A549 (cell line): ENCODE results near the gene FOSL2. TPM values are rescaled to one million over a fixed set of nuclear protein-coding genes. Genes with fewer than 3 reads are reported as not detected.

Experiments
- ATAC-seq, 2 experiments: fragments of 200-7000 bp in 1 of 2; fragments of >200 bp in 1 of 2; cut with Nextera tagmentation in 1 of 2; cut with Tn5 transposase in 1 of 2; 3 replicates each; pipeline versions ENCODE4 v1.8.0 to v1.9.1; 2018 to 2020; ENCODE audit warnings: mild to moderate bottlenecking in 1 of 2, moderate library complexity in 1 of 2
- CTCF ChIA-PET: fragments of 300-600 bp; sonication (Branson Sonifier 250); formaldehyde crosslinking; extraction: SDS; loops from one replicate; lab custom pipeline; 2021; ENCODE audit warnings: antibody characterized with exemption, inconsistent platforms; lab: Yijun Ruan, JAX
- POLR2A ChIA-PET: fragments of 350-600 bp; formaldehyde crosslinking; extraction: SDS; loops from one replicate; lab custom pipeline; 2021; ENCODE audit warnings: antibody characterized with exemption, inconsistent platforms; lab: Yijun Ruan, JAX
- DNase-seq, 2 experiments: peaks; one replicate each; pipeline versions ENCODE4 v3.0.0 to v3.0.0-alpha.2; 2011 to 2016; ENCODE audit warnings: low read depth in 1 of 2, low spot score in 1 of 2
- FAIRE-seq: peaks from 2 replicates; lab custom pipeline; 2011; peaks lifted over from hg19 to GRCh38; lab: Jason Lieb, UNC
- H3K27ac ChIP-seq, 2 experiments: fragments of >200 bp; sonication (Bioruptor Twin); formaldehyde crosslinking; 3 replicates each; pipeline ENCODE4 v1.5.1; 2016 to 2017
- H3K4me1 ChIP-seq: fragments of >200 bp; sonication (Bioruptor Twin); formaldehyde crosslinking; 3 replicates; pipeline ENCODE4 v1.6.1; 2016
- H3K4me2 ChIP-seq: fragments of >200 bp; sonication (Bioruptor Twin); formaldehyde crosslinking; 3 replicates; pipeline ENCODE4 v1.6.1; 2016
- H3K4me3 ChIP-seq: fragments of >200 bp; sonication (Bioruptor Twin); formaldehyde crosslinking; 3 replicates; pipeline ENCODE4 v1.5.1; 2016
- H3K9me3 ChIP-seq: fragments of >200 bp; sonication (Bioruptor Twin); formaldehyde crosslinking; 3 replicates; pipeline ENCODE4 v1.6.1; 2016
- ATOH8 ChIP-seq: fragments of 250-450 bp; sonication (Bioruptor Pico); IDR thresholded peaks from 2 replicates; pipeline ENCODE4 v1.5.0; 2020; ENCODE audit warnings: low read depth, mild to moderate bottlenecking, moderate library complexity
- CEBPB ChIP-seq, 2 experiments: fragments of >200 bp in 1 of 2; sonication (Bioruptor Twin) in 1 of 2; formaldehyde crosslinking in 1 of 2; IDR thresholded peaks; 2 replicates each; pipeline ENCODE4 v1.6.1; 2012 to 2016
- CTCF ChIP-seq: fragments of >200 bp; sonication (Bioruptor Twin); formaldehyde crosslinking; IDR thresholded peaks from 3 replicates; pipeline ENCODE4 v1.5.1; 2016
- EHF ChIP-seq: fragments of 250-450 bp; sonication (Bioruptor Pico); IDR thresholded peaks from 2 replicates; pipeline ENCODE4 v1.5.0; 2020; ENCODE audit warnings: mild to moderate bottlenecking
- EP300 ChIP-seq, 2 experiments: fragments of >200 bp; sonication (Bioruptor Twin); formaldehyde crosslinking; IDR thresholded peaks; 2 replicates in 1 of 2; 3 replicates in 1 of 2; pipeline ENCODE4 v1.6.1; 2016 to 2017
- FOSB ChIP-seq: fragments of 250-450 bp; sonication (Bioruptor Pico); IDR thresholded peaks from 2 replicates; pipeline ENCODE4 v1.5.0; 2020; ENCODE audit warnings: mild to moderate bottlenecking, moderate library complexity
- HMGXB4 ChIP-seq: fragments of 250-450 bp; sonication (Bioruptor Pico); IDR thresholded peaks from 2 replicates; pipeline ENCODE4 v1.5.0; 2021; ENCODE audit warnings: mild to moderate bottlenecking, moderate library complexity, borderline replicate concordance
- HOXB5 ChIP-seq: fragments of 250-450 bp; sonication (Bioruptor Pico); IDR thresholded peaks from 2 replicates; pipeline ENCODE4 v1.5.0; 2020; ENCODE audit warnings: mild to moderate bottlenecking, moderate library complexity
- JUN ChIP-seq, 2 experiments: fragments of >200 bp; sonication (Bioruptor Twin); formaldehyde crosslinking; IDR thresholded peaks; 2 replicates in 1 of 2; 3 replicates in 1 of 2; pipeline ENCODE4 v1.6.1; 2016 to 2017
- MAFK ChIP-seq: fragments of 450-650 bp; IDR thresholded peaks from 2 replicates; pipeline ENCODE4 v1.6.1; 2014; ENCODE audit not compliant: partially characterized antibody
- PBX3 ChIP-seq: IDR thresholded peaks from 2 replicates; pipeline ENCODE4 v1.6.1; 2012
- RAD21 ChIP-seq, 2 experiments: fragments of >200 bp in 1 of 2; sonication (Bioruptor Twin) in 1 of 2; formaldehyde crosslinking in 1 of 2; IDR thresholded peaks in 1 of 2; conservative IDR thresholded peaks in 1 of 2; 2 replicates in 1 of 2; 3 replicates in 1 of 2; pipeline ENCODE4 v1.6.1; 2012 to 2018; ENCODE audit warnings: inconsistent platforms in 1 of 2
- REST ChIP-seq: fragments of 200-600 bp; sonication (generic); IDR thresholded peaks from 2 replicates; pipeline ENCODE4 v1.6.1; 2016; ENCODE audit warnings: antibody characterized with exemption, mild to moderate bottlenecking, moderate library complexity
- SMC3 ChIP-seq: fragments of >200 bp; sonication (Bioruptor Twin); formaldehyde crosslinking; IDR thresholded peaks from 3 replicates; pipeline ENCODE4 v1.6.1; 2018; ENCODE audit warnings: inconsistent platforms
- SREBF2 ChIP-seq: fragments of 450-650 bp; IDR thresholded peaks from 2 replicates; pipeline ENCODE4 v1.6.1; 2014; ENCODE audit warnings: mild to moderate bottlenecking, moderate library complexity
- TFCP2L1 ChIP-seq: fragments of 250-450 bp; sonication (Bioruptor Pico); IDR thresholded peaks from 2 replicates; pipeline ENCODE4 v1.5.0; 2021; ENCODE audit warnings: mild to moderate bottlenecking
- TP53 ChIP-seq: fragments of 250-450 bp; sonication (Bioruptor Pico); IDR thresholded peaks from 2 replicates; pipeline ENCODE4 v1.5.0; 2021; ENCODE audit warnings: mild to moderate bottlenecking, moderate library complexity
- ZC3H11A ChIP-seq: fragments of 450-650 bp; IDR thresholded peaks from 2 replicates; pipeline ENCODE4 v1.6.1; 2014; ENCODE audit warnings: antibody characterized with exemption, mild to moderate bottlenecking
- WGBS: methylation state at CpG from one replicate; pipeline ENCODE4 v1.1.6; 2017; ENCODE audit errors: missing lambda C conversion rate; 5-methylcytosine and 5-hydroxymethylcytosine counted together
- polyA plus RNA-seq, 4 experiments: library from polyadenylated mRNA; depleted of rRNA in 3 of 4; stranded (reverse); fragments of >200 nt; fragmentation: RNase III in 1 of 4; extraction: RNeasy Plus Mini Kit Qiagen cat#74134 plus additional on column Dnase treatment in 1 of 4; gene quantifications; 2 replicates in 3 of 4; 3 replicates in 1 of 4; pipeline ENCODE4 v1.2.3, GENCODE V29; 2011 to 2017

Gene FOSL2
- polyA plus RNA-seq, 2 of the 4 experiments (the other 2 are of a cell fraction): 45.7 to 73.4 TPM

- no peak for TF ChIP-seq PBX3
- TF ChIP-seq FOSB (CRISPR knock-in tag): no peak
- TF ChIP-seq TP53 (CRISPR knock-in tag): no peak
These were observed 13.7 kb upstream of the FOSL2 start (continued) for GRCh38 chr2:28378679-28379584.

- Histone ChIP-seq H3K4me2 (no peak overlapping the region), H3K27ac (peak overlapping the region in 1 of 2 experiments; percentile 46; a peak in 1 of 6 replicates), H3K4me3 (no peak overlapping the region), H3K9me3 (no peaks in the 10 kb centered on the region), H3K4me1 (peaks cover 17% of the 10 kb centered on the region; the same call in 2 of the 3 replicates)
- 83% methylated on average over 6 of the region's 6 CpGs for WGBS
- no peak for DNase-seq
- TF ChIP-seq MAFK (no peak), EP300 (IDR thresholded peaks at IDR 0.05) (no peak), JUN (IDR thresholded peaks at IDR 0.05) (no peak), HOXB5 (CRISPR knock-in tag) (no peak), CEBPB (IDR thresholded peaks at IDR 0.05) (no peak), EHF (CRISPR knock-in tag) (no peak), ZC3H11A (no peak), ATOH8 (CRISPR knock-in tag) (no peak), HMGXB4 (CRISPR knock-in tag) (no peak), CTCF (no peak), SREBF2 (no peak), RAD21 (conservative IDR thresholded peaks at IDR 0.05 in 1 of 2, IDR thresholded peaks at IDR 0.05 in 1 of 2) (no peak), TFCP2L1 (CRISPR knock-in tag) (no peak), REST (no peak), SMC3 (no peak)
- ChIA-PET POLR2A (no interaction called here), CTCF (interaction anchor here (0.6 to 3.3 kb wide), 12 partner anchors 9 to 697 kb away, joined by 3 to 10 read pairs (median 4); no protein-coding TSS in a partner anchor)
- ATAC-seq: no peak
- no peak for FAIRE-seq
These were observed 12.4 kb upstream of the FOSL2 start for GRCh38 chr2:28380219-28380618.
